Fibroblast of lung (primary cell): ENCODE measurements around the gene GMCL1. TPM values are rescaled to one million over a fixed set of nuclear protein-coding genes. Genes with fewer than 3 reads are reported as not detected.

Experiments
- DNase-seq, 2 donors: peaks; one replicate each; pipeline versions ENCODE4 v3.0.0 to v3.0.0-alpha.2; 2010; ENCODE audit warnings: low read depth in 2 of 2
- H2AFZ ChIP-seq: 2 replicates; pipeline ENCODE4 v1.5.1; 2012; ENCODE audit warnings: low read length, control low read depth, inconsistent platforms
- H3K27ac ChIP-seq: 2 replicates; pipeline ENCODE4 v1.5.1; 2011; ENCODE audit warnings: low read length, control low read depth; ENCODE audit not compliant: insufficient read depth
- H3K27me3 ChIP-seq: 2 replicates; pipeline ENCODE4 v1.5.1; 2011; ENCODE audit warnings: mild to moderate bottlenecking, low read length; ENCODE audit not compliant: control insufficient read depth, insufficient read depth
- H3K36me3 ChIP-seq: 2 replicates; pipeline ENCODE4 v1.5.1; 2011; ENCODE audit warnings: low read length; ENCODE audit not compliant: control insufficient read depth, insufficient read depth
- H3K4me1 ChIP-seq: 2 replicates; pipeline ENCODE4 v1.5.1; 2011; ENCODE audit warnings: low read length; ENCODE audit not compliant: control insufficient read depth, insufficient read depth; ENCODE audit errors: extremely low read depth
- H3K4me2 ChIP-seq: 2 replicates; pipeline ENCODE4 v1.5.1; 2011; ENCODE audit warnings: low read length, control low read depth; ENCODE audit not compliant: insufficient read depth; ENCODE audit errors: extremely low read depth
- H3K4me3 ChIP-seq, 4 experiments: fragments of 200-600 bp in 1 of 4; sonication (generic) in 1 of 4; replicated peaks in 1 of 4; 2 replicates each; pipeline ENCODE4 v1.5.1; 2011 to 2016; ENCODE audit warnings: low read length in 4 of 4, low read depth in 3 of 4, mild to moderate bottlenecking in 3 of 4, control low read depth in 2 of 4, inconsistent platforms in 1 of 4, mixed read lengths in 1 of 4; ENCODE audit not compliant: insufficient read depth in 1 of 4; ENCODE audit errors: control extremely low read depth in 1 of 4
- H3K79me2 ChIP-seq: 2 replicates; pipeline ENCODE4 v1.5.1; 2012; ENCODE audit warnings: mild to moderate bottlenecking, low read length, inconsistent platforms; ENCODE audit not compliant: control insufficient read depth, insufficient read depth
- H3K9ac ChIP-seq: 2 replicates; pipeline ENCODE4 v1.5.1; 2011; ENCODE audit warnings: mild to moderate bottlenecking, low read length, control low read depth; ENCODE audit not compliant: insufficient read depth
- H3K9me3 ChIP-seq: 2 replicates; pipeline ENCODE4 v1.5.1; 2012; ENCODE audit warnings: low read depth, low read length; ENCODE audit not compliant: control insufficient read depth, insufficient read depth
- H4K20me1 ChIP-seq: 2 replicates; pipeline ENCODE4 v1.5.1; 2011; ENCODE audit warnings: low read length; ENCODE audit not compliant: control insufficient read depth, insufficient read depth; ENCODE audit errors: extremely low read depth
- CTCF ChIP-seq, 2 donors: IDR thresholded peaks in 1 of 2; conservative IDR thresholded peaks in 1 of 2; 1 replicate in 1 of 2; 2 replicates in 1 of 2; pipeline ENCODE4 v1.5.1; 2011 to 2012; ENCODE audit warnings: low read length in 2 of 2, control low read depth in 1 of 2, inconsistent platforms in 1 of 2, low read depth in 1 of 2, mild to moderate bottlenecking in 1 of 2
- EZH2 ChIP-seq: IDR thresholded peaks from 2 replicates; pipeline ENCODE4 v1.5.1; 2012; ENCODE audit warnings: low read length, control low read depth, mild to moderate bottlenecking; ENCODE audit errors: missing control alignments
- polyA plus RNA-seq, 2 donors: library from polyadenylated mRNA; depleted of rRNA in 1 of 2; stranded (reverse) in 1 of 2; unstranded in 1 of 2; fragments of >200 nt; gene quantifications; 2 replicates each; pipeline ENCODE4 v1.2.1, GENCODE V29; 2011 to 2012; ENCODE audit warnings: missing spikeins in 1 of 2
- total RNA-seq: library from RNA; depleted of rRNA; stranded (reverse); fragments of >200 nt; gene quantifications from 2 replicates; pipeline ENCODE4 v1.2.1, GENCODE V29; 2014

Gene GMCL1
- total and polyA plus RNA-seq, 2 donors (not counting 1 experiment from before 2014, with no cell fraction given) = 9.1 to 12.4 TPM

- no peak for TF ChIP-seq CTCF (conservative IDR thresholded peaks at IDR 0.05 in 1 of 2, IDR thresholded peaks at IDR 0.05 in 1 of 2; ENCODE audit: low read depth in 1 of 2, low read length in 2 of 2)
- no peak for TF ChIP-seq EZH2
- no peaks in the 10 kb centered on the region for H3K27me3 ChIP-seq
- no peak overlapping the region for H3K4me2 ChIP-seq
- H3K4me1 ChIP-seq = peaks cover 4% of the 10 kb centered on the region
- H3K9ac ChIP-seq = no peak overlapping the region
- H2AFZ ChIP-seq = no peak overlapping the region
- no peaks in the 10 kb centered on the region for H4K20me1 ChIP-seq
- no peak overlapping the region for H3K4me3 ChIP-seq
- peaks cover 8% of the 10 kb centered on the region for H3K36me3 ChIP-seq
- H3K27ac ChIP-seq = no peak overlapping the region
- no peaks in the 10 kb centered on the region for H3K79me2 ChIP-seq
- DNase-seq = peak in 1 of 2 donors; percentile 7
- no peaks in the 10 kb centered on the region for H3K9me3 ChIP-seq
These were observed 13.7 kb upstream of the GMCL1 start for GRCh38 chr2:69815717-69816116.

DNA sequence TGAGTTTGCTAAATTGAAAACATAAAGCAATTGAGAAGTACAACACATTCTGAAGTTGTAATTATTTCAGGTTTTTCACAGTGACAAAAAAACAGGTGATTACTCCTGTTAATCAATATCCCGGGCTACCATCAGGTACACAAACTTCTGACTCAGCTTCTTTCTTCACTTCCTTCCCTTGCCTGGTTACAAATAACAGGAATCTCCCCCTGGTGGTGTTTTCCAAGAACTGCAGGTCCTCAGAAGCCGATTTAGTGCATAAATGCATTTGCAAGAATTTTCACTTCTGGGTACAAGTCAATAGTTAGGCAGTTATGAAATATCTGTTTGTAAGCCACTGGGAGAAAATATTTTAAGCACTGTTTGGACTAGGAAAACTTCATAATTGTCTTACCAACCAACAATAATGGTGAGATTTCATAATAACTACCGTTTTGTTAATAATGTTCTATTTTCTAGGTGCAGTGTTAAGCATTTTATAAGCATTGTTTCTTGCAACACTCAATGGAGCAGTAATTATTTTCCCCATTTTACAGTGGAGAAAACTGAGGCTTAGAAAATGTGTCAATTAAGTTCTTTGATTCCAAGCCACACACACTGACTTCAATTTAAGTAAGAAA is 12.4 kb upstream of the GMCL1 start:
- peak; percentile 76 to 90 for DNase-seq
- TF ChIP-seq EZH2 (no peak), CTCF (conservative IDR thresholded peaks at IDR 0.05 in 1 of 2, IDR thresholded peaks at IDR 0.05 in 1 of 2; ENCODE audit: low read depth in 1 of 2, low read length in 2 of 2) (peak; percentile 83 to 92)
- H3K4me1 ChIP-seq = peaks cover 4% of the 10 kb centered on the region
- H4K20me1 ChIP-seq = no peaks in the 10 kb centered on the region
- H3K9me3 ChIP-seq = no peaks in the 10 kb centered on the region
- H2AFZ ChIP-seq = no peak overlapping the region
- H3K4me2 ChIP-seq = no peak overlapping the region
- no peak overlapping the region for H3K4me3 ChIP-seq
- H3K9ac ChIP-seq = no peak overlapping the region
- H3K27me3 ChIP-seq = no peaks in the 10 kb centered on the region
- no peak overlapping the region for H3K27ac ChIP-seq
- H3K79me2 ChIP-seq = no peaks in the 10 kb centered on the region
- H3K36me3 ChIP-seq = peaks cover 8% of the 10 kb centered on the region

- Histone ChIP-seq H3K36me3 (peaks cover 6% of the 10 kb centered on the region), H3K4me3 (no peak overlapping the region), H3K4me2 (no peak overlapping the region), H3K79me2 (no peaks in the 10 kb centered on the region), H3K9me3 (no peaks in the 10 kb centered on the region), H3K4me1 (peaks cover 4% of the 10 kb centered on the region), H3K27ac (no peak overlapping the region), H3K27me3 (no peaks in the 10 kb centered on the region), H2AFZ (no peak overlapping the region), H4K20me1 (no peaks in the 10 kb centered on the region), H3K9ac (no peak overlapping the region)
- DNase-seq = no peak
- TF ChIP-seq EZH2 (no peak), CTCF (conservative IDR thresholded peaks at IDR 0.05 in 1 of 2, IDR thresholded peaks at IDR 0.05 in 1 of 2; ENCODE audit: low read depth in 1 of 2, low read length in 2 of 2) (no peak)
These were observed 11.5 kb upstream of the GMCL1 start for GRCh38 chr2:69817729-69818501.
